COLO668 (cell line): ENCODE data around the gene COL19A1.
"Not testable (repeated sequence)": the region's sequence is repeated elsewhere in the genome, so short reads cannot be mapped to it uniquely, and the experiment has no call there.

ENCODE experiments used
- DNase-seq: peaks from one replicate; lab custom pipeline; 2025; ENCODE audit not compliant: unreplicated experiment; lab: John Stamatoyannopoulos, UW

COL19A1 gene

GRCh38 chr6:69957985-69958559 lies 91.7 kb downstream of the COL19A1 start:
- no peak for DNase-seq

- DNase-seq, result no peak
These were observed 92.6 kb downstream of the COL19A1 start for GRCh38 chr6:69958978-69959377.

- not testable (repeated sequence) for DNase-seq
These were observed 99.6 kb downstream of the COL19A1 start for GRCh38 chr6:69965974-69966373.

GRCh38 chr6:69973138-69973537 lies 106.8 kb downstream of the COL19A1 start:
- no peak for DNase-seq

GRCh38 chr6:69973763-69974162 lies 107.4 kb downstream of the COL19A1 start:
- DNase-seq, result no peak

GRCh38 chr6:69974193-69974592 lies 107.8 kb downstream of the COL19A1 start:
- DNase-seq, result peak; percentile 1

GRCh38 chr6:69976591-69977090 lies 110.3 kb downstream of the COL19A1 start:
- DNase-seq, result no peak

- no peak for DNase-seq
These were observed 114.3 kb downstream of the COL19A1 start for GRCh38 chr6:69980624-69981023.

GRCh38 chr6:69984506-69984905 lies 118.2 kb downstream of the COL19A1 start:
- no peak for DNase-seq

GRCh38 chr6:69985180-69985579 lies 118.8 kb downstream of the COL19A1 start:
- DNase-seq, result no peak

- no peak for DNase-seq
These were observed 121.2 kb downstream of the COL19A1 start for GRCh38 chr6:69987550-69987949.

- no peak for DNase-seq
These were observed 122.2 kb downstream of the COL19A1 start for GRCh38 chr6:69988458-69989126.

GRCh38 chr6:69994251-69994650 lies 127.9 kb downstream of the COL19A1 start:
- no peak for DNase-seq

GRCh38 chr6:70008189-70008588 lies 141.8 kb downstream of the COL19A1 start:
- no peak for DNase-seq

GRCh38 chr6:70010339-70010738 lies 144.0 kb downstream of the COL19A1 start:
- not testable (repeated sequence) for DNase-seq

- not testable (repeated sequence) for DNase-seq
These were observed 156.8 kb downstream of the COL19A1 start for GRCh38 chr6:70023201-70023600.

- no peak for DNase-seq
These were observed 161.9 kb downstream of the COL19A1 start for GRCh38 chr6:70028246-70028645.

GRCh38 chr6:70028926-70029325 lies 162.6 kb downstream of the COL19A1 start:
- no peak for DNase-seq

GRCh38 chr6:70033781-70034180 lies 167.4 kb downstream of the COL19A1 start:
- no peak for DNase-seq

GRCh38 chr6:70037445-70037844 lies 171.1 kb downstream of the COL19A1 start:
- DNase-seq, result no peak

GRCh38 chr6:70040766-70041165 lies 174.4 kb downstream of the COL19A1 start:
- no peak for DNase-seq

GRCh38 chr6:70041411-70041810 lies 175.1 kb downstream of the COL19A1 start:
- no peak for DNase-seq

GRCh38 chr6:70045413-70045812 lies 179.1 kb downstream of the COL19A1 start:
- no peak for DNase-seq
